ENCODE results near the gene ALKBH8. TPM values are rescaled to one million over a fixed set of nuclear protein-coding genes. Genes with fewer than 3 reads are reported as not detected.

ALKBH8 gene
- total and polyA plus RNA-seq, 4 donors, result 2.5 to 4.7 (median 3.0) TPM

DNA sequence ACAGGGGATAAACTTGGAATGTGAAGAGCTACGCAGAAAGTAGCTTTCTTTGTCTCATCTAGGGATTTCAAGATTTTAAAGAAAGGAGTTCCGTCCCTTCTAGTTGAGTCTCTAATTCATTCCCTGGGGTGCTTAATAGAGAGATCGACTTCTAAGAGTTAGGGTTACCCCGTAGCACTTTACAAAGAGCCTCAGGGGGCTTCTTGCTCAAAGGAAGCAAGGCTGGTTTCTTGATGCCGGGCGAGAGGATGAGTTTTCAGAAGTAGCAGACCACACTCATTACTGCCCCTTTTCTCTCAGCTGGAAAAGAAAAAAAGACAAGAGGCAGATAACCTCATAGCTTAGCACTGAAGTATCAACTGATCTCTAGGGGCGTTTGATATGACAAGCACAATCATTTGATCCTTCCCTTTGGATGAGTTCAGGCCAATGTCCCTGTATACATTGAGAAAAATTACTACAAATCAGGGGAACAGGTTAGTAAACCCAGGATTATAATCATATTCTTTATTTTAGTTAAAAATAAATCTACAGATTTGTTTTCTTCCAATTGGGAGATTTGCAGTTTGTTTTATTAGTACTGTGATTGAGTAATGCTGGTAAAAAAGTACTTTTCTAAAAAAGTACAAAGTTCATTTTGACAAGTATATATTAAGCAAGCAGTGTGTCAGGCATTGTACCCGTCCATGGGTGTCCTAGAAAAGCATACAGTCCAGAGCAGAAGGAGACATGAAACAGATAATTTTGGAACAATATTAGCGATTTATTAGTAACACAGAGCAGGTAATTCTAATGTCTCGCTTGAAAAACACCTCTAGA lies 44.1 kb upstream of the ALKBH8 start:
- peak overlapping the region; percentile 66 to 73 for H3K27ac ChIP-seq (ENCODE audit: low read depth in 1 of 2, low read length in 2 of 2)
- TF ChIP-seq, protein P1, sequence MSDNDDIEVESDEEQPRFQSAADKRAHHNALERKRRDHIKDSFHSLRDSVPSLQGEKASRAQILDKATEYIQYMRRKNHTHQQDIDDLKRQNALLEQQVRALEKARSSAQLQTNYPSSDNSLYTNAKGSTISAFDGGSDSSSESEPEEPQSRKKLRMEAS (IDR thresholded peaks at IDR 0.05), result peak; percentile 38
- TF ChIP-seq SP1 (IDR thresholded peaks at IDR 0.05) (peak; percentile 92), NR2F2 (IDR thresholded peaks at IDR 0.05) (no peak), HNF4G (IDR thresholded peaks at IDR 0.05) (peak; percentile 71), FOXA2 (IDR thresholded peaks at IDR 0.05) (no peak), GABPA (IDR thresholded peaks at IDR 0.05 in 1 of 2, conservative IDR thresholded peaks at IDR 0.05 in 1 of 2) (no peak), JUND (IDR thresholded peaks at IDR 0.05) (peak in 1 of 2 donors; percentile 47), TAF1 (conservative IDR thresholded peaks at IDR 0.05) (no peak), RXRA (IDR thresholded peaks at IDR 0.05) (peak; percentile 17 to 54), FOXA1 (IDR thresholded peaks at IDR 0.05) (peak; percentile 30), HNF4A (conservative IDR thresholded peaks at IDR 0.05) (peak; percentile 93), RAD21 (IDR thresholded peaks at IDR 0.05) (peak in 1 of 2 donors; percentile 4), YY1 (IDR thresholded peaks at IDR 0.05) (peak; percentile 89), EGR1 (IDR thresholded peaks at IDR 0.05; ENCODE audit: low read depth in 2 of 2) (no peak)
- TF ChIP-seq, protein P2, sequence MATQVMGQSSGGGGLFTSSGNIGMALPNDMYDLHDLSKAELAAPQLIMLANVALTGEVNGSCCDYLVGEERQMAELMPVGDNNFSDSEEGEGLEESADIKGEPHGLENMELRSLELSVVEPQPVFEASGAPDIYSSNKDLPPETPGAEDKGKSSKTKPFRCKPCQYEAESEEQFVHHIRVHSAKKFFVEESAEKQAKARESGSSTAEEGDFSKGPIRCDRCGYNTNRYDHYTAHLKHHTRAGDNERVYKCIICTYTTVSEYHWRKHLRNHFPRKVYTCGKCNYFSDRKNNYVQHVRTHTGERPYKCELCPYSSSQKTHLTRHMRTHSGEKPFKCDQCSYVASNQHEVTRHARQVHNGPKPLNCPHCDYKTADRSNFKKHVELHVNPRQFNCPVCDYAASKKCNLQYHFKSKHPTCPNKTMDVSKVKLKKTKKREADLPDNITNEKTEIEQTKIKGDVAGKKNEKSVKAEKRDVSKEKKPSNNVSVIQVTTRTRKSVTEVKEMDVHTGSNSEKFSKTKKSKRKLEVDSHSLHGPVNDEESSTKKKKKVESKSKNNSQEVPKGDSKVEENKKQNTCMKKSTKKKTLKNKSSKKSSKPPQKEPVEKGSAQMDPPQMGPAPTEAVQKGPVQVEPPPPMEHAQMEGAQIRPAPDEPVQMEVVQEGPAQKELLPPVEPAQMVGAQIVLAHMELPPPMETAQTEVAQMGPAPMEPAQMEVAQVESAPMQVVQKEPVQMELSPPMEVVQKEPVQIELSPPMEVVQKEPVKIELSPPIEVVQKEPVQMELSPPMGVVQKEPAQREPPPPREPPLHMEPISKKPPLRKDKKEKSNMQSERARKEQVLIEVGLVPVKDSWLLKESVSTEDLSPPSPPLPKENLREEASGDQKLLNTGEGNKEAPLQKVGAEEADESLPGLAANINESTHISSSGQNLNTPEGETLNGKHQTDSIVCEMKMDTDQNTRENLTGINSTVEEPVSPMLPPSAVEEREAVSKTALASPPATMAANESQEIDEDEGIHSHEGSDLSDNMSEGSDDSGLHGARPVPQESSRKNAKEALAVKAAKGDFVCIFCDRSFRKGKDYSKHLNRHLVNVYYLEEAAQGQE (IDR thresholded peaks at IDR 0.05), result peak; percentile 75
- TF ChIP-seq, protein P3, sequence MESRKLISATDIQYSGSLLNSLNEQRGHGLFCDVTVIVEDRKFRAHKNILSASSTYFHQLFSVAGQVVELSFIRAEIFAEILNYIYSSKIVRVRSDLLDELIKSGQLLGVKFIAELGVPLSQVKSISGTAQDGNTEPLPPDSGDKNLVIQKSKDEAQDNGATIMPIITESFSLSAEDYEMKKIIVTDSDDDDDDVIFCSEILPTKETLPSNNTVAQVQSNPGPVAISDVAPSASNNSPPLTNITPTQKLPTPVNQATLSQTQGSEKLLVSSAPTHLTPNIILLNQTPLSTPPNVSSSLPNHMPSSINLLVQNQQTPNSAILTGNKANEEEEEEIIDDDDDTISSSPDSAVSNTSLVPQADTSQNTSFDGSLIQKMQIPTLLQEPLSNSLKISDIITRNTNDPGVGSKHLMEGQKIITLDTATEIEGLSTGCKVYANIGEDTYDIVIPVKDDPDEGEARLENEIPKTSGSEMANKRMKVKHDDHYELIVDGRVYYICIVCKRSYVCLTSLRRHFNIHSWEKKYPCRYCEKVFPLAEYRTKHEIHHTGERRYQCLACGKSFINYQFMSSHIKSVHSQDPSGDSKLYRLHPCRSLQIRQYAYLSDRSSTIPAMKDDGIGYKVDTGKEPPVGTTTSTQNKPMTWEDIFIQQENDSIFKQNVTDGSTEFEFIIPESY (IDR thresholded peaks at IDR 0.05), result peak; percentile 56
- TF ChIP-seq, protein P4, sequence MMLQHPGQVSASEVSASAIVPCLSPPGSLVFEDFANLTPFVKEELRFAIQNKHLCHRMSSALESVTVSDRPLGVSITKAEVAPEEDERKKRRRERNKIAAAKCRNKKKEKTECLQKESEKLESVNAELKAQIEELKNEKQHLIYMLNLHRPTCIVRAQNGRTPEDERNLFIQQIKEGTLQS (IDR thresholded peaks at IDR 0.05), result no peak
- TF ChIP-seq, protein P5, sequence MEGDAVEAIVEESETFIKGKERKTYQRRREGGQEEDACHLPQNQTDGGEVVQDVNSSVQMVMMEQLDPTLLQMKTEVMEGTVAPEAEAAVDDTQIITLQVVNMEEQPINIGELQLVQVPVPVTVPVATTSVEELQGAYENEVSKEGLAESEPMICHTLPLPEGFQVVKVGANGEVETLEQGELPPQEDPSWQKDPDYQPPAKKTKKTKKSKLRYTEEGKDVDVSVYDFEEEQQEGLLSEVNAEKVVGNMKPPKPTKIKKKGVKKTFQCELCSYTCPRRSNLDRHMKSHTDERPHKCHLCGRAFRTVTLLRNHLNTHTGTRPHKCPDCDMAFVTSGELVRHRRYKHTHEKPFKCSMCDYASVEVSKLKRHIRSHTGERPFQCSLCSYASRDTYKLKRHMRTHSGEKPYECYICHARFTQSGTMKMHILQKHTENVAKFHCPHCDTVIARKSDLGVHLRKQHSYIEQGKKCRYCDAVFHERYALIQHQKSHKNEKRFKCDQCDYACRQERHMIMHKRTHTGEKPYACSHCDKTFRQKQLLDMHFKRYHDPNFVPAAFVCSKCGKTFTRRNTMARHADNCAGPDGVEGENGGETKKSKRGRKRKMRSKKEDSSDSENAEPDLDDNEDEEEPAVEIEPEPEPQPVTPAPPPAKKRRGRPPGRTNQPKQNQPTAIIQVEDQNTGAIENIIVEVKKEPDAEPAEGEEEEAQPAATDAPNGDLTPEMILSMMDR (IDR thresholded peaks at IDR 0.05; ENCODE audit: low read depth, low read length, missing input control), result no peak
- H3K9ac ChIP-seq (ENCODE audit: low read depth in 1 of 2, low read length in 2 of 2), result peak overlapping the region; percentile 8 to 49
- no peaks in the 10 kb centered on the region for H3K27me3 ChIP-seq (ENCODE audit: control insufficient read depth in 4 of 4, insufficient read depth in 4 of 4, low read length in 3 of 4)
- no peak overlapping the region for H3K4me3 ChIP-seq (ENCODE audit: low read depth in 1 of 3, low read length in 3 of 3)
- no peaks in the 10 kb centered on the region for H3K36me3 ChIP-seq (ENCODE audit: control insufficient read depth in 4 of 4, insufficient read depth in 3 of 4, low read depth in 1 of 4, low read length in 3 of 4)
- H3K9me3 ChIP-seq (ENCODE audit: control insufficient read depth in 4 of 4, low read length in 3 of 4), result no peaks in the 10 kb centered on the region
- no peak for DNase-seq (ENCODE audit: low spot score)
- 54% methylated on average over 10 of the region's 10 CpGs for WGBS
- H3K4me1 ChIP-seq (ENCODE audit: control insufficient read depth in 4 of 4, insufficient read depth in 4 of 4, low read length in 3 of 4), result peaks cover 3 to 14% (median 10%) of the 10 kb centered on the region in 4 donors
